HG03196 (cell line): ENCODE data around the gene IFNW1.
A peak's percentile ranks its signal among the peaks of the same experiment; 100 is the strongest.
"Not testable (repeated sequence)": the region's sequence is repeated elsewhere in the genome, so short reads cannot be mapped to it uniquely, and the experiment has no call there.

Experiments used
- ATAC-seq: cut with Tn5 transposase; IDR thresholded peaks from one replicate; pipeline ENCODE4 v1.9.1; 2021; ENCODE audit not compliant: unreplicated experiment

IFNW1 gene

DNA sequence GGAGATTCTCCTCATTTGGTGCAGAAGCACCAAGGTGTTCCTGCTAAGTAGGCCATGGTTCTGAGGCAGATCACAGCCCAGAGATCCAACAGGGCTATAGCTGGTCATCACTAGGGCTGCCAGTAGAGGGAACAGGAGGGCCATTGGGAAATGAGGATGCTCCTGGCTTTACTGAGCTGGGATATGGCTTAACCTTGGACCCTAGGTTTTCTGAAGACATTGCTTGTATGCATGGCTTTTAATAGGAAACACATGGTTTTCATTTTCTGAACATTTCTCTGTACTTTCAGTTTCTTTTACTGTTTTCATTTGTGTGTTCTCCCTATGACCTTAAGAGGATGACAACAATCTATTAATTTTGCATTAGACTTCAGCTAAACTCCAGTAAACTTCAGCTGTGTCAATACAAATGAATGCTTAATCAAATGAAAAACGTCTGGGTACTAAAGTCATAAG is at the start of gene IFNW1:
TSS of gene IFNW1 (minus strand) at position 406 of the 456 bp plus-strand sequence. CDS start at position 144, 262 bp downstream.
- ATAC-seq, result no peak

DNA sequence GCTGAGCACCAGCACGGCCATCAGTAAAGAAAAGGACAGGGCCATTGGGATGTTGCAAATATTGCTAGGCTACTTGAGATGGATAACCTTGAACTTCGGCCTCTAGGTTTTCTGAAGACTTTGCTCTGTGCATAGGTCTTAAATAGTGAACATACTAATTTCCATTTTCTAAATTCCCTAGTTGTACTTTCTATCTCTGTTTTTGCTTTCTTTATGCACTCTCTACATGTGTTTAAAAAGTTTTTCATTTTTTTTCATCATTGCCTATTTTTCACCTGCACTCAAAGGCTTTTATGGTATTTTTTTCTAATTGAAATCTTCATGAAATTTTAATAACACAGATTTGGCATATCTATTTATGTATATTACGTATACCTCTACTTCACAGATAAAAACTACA is 45.9 kb upstream of the IFNW1 start, which contains the start of gene IFNA4:
TSS of gene IFNA4 (minus strand) at position 101 of the 400 bp plus-strand sequence. CDS start at position 45, 56 bp downstream.
- ATAC-seq, result not testable (repeated sequence)

DNA sequence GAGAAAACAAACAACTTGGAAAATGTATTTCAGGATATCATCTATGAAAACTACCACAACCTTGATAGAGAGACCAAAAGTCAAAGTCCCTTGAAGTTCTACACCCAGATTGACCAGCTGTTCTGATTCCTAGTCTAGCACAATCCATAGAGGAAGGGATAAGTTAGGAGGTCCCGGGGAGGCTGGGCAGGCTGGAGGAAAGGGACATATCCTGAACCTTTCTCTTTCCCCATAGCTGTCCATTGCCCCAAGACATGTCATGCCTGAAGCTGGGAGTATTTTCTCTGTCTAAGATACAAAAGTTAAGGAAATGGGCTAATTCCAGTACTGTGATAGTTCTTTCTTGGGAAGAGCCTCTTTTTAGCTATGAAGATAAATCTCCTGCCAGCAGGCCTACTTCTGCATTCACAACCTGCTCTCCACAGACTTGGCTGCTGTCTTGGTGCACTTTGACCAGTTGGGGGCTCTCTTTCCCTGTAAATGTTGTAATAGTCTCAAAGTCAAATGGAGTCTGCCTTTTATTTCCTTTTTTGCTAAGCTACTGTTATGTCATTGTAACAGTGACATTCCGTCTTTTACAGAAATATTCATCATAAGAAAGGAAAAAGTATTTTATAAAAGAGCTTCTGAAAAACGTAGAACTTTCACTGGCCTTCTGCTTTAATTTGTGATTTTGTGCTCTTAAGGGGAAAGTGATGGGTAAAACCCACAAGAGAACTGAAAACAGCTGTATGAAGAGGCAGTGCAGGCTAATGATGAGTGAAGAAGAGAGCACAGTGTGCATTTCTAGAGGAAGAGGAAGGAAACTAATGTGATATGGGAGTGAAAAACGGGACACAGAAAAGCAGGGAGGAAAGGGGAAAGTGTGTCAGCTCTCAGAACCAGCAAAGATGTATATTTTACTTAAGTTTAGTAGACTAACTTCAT is 41.4 kb upstream of the IFNW1 start:
- peak; percentile 90 for ATAC-seq

DNA sequence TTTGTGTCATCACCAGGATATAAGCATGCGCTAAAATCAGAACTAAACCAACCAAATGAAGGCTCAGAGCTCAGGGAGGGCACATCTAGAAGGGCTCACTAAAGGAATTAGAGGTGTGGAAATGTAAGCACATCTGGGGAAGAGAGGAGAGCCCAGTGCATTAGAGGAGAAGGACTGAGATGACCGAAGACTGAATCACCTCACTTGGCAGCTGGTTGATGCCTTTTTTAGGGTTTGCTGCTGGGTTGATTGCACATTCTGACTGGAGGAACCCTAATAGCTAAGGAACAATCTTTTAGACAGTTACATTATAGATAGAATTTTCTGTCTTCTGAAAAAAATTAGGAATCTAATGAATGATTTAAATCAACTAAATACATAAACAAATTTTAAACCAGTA is 33.0 kb upstream of the IFNW1 start:
- ATAC-seq, result no peak

DNA sequence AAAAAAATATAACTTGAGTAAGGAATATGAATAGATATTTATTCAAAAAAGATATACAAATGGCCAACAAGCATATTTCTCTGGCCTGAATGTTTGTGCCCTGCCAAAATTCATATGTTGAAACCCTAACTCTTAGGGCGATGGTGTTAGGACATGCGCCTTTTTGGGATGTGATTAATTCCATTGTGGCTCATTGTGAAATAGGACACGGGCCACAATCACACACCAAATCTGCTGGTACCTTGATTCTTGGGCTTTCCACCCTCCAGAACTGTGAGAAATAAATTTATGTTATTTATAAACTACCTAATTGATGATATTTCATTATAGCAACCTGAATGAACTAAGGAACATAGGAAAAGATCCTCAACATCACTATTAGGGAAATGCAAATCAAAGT is 30.5 kb upstream of the IFNW1 start:
- no peak for ATAC-seq

DNA sequence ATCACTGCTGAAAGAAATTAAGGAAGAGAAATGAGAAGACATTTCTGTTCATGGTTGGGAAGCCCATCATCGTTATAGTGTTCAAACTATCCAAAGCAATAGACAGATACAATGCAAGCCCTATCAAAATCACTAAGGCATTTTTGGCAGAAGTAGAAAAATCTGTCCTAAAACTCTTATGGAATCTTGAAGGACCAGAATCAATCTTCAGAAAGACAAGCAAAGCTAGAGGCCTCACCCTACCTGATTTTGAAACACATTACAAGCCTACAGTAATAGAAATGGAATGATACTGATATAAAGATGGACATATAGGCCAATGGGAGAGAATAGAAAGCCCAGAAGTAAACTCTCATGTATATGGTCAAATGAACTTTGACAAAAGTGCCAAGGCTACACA is 29.7 kb upstream of the IFNW1 start:
- no peak for ATAC-seq

DNA sequence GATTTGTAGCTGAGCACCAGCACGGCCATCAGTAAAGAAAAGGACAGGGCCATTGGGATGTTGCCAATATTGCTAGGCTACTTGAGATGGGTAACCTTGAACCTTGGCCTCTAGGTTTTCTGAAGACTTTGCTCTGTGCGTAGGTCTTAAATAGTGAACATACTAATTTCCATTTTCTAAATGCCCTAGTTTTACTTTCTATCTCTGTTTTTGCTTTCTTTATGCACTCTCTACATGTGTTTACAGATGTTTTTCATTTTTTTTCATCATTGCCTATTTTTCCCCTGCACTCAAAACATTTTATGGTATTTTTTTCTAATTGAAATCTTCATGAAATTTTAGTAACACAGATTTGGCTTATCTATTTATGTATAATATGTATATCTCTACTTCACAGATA is 24.9 kb upstream of the IFNW1 start, which contains the start of gene IFNA21:
TSS of gene IFNA21 (minus strand) at position 101 of the 400 bp plus-strand sequence. CDS start at position 53, 48 bp downstream.
- not testable (repeated sequence) for ATAC-seq

DNA sequence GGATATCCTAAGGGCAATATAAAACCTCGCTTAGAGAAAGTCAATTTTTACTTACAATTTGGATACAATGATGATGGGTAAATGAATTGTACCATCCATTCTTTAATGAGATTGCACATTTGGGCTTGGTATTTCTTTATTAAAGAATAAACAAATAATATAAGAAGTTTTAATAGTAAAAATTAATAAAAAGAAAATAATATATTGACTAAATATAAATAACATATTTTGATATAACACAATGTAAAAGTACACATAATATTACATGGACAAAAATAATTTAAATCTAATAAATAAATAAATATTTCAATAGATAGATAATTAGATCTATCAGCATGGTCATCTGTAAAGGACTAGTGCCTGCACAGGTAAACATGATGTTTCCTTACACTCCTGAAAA is 23.9 kb upstream of the IFNW1 start:
- no peak for ATAC-seq

DNA sequence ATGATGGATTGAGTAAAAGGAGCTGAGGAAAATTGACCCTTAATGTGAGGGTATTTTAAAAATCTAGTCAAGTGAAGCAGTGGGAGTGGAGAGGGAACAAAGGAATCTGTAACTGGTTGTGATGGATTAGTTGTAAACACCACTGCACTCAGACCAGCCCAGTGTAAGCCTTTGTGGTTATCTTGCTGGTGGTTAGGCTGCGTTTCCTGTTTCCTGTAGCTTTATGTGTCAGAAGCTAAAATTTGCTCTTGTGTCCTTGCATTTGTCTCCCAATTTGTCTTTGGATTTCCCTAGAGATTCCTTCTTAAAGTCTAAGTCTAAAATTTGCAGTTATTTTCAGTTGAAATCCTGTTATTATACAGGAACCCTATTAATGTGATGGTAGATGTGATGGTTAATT is 18.5 kb upstream of the IFNW1 start:
- peak; percentile 85 for ATAC-seq

DNA sequence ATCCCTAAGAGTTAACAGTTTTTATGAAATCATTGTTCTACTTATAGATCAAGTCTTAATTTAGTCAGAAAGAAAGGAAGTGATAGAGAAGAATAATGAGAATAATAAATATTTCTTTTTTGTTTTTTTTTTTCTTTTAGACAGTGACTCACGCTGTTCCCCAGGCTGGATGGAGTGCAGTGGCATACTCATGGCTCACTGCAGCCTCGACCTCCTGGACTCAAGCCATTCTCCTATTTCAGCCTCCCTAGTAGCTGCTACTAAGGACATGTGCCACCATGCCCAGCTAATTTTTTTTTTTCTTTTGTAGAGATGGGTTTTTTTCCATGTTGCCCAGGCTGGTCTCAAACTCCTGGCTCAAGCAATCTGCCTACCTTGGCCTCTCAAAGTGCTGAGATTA is 13.9 kb upstream of the IFNW1 start:
- no peak for ATAC-seq

DNA sequence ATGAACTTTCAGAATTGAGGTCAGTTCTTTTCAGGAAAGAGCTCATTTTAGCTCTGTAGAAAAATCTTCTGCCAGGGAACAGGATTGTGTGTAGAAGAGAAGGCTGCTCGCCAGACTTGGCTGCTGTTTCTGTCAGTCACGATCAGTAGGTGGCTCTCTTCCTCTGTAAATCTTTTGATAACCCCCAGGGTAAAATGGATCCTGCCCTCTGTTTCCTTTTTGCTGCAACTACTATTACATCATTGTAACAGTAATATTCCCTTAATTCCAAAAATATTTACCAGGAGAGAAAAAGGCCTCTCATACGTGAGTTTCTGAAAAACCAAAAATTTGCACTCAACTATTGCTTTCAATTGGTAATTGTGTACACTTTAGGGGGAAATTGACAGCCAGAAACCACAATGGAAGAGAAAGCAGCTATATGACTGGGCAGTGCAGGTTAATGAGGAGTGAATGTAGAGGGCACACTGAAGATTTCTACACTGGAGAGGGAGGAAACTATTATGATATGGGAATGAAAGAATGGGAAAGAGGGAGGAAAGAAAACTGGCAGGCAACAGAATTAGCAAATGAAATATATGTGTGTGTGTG is 12.5 kb upstream of the IFNW1 start:
- peak; percentile 92 for ATAC-seq

DNA sequence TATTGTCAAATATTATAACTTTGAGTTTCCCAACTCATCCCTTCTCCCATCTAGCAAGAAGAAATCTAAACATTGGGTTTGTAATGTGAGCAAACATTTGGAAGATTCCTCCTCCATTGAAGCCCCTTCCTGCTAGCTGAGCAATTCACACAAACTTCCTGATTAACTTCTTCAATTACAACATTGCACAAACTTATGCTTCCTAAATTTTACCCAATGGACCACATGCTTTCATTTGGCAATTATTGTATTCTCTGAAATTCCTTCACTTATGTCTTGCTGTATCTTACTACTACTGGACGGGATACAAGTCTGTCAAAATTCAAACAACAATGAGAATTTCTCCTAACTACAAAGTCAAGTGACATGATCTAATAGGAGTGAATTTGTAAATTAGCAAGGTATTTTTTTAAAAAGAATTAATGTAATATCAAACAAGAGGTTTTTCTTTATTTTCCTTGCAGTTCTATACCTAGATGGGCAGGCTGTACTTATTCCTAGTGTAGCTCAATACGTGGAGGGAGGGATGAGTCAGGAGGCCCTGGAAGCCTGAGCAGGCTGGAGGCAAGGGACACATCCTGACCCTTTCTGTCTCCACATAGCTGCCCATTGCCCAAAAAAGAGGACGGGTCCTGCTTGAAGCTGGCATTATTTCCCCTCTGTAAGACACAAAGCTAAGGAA is 11.8 kb upstream of the IFNW1 start:
- ATAC-seq, result peak; percentile 39

DNA sequence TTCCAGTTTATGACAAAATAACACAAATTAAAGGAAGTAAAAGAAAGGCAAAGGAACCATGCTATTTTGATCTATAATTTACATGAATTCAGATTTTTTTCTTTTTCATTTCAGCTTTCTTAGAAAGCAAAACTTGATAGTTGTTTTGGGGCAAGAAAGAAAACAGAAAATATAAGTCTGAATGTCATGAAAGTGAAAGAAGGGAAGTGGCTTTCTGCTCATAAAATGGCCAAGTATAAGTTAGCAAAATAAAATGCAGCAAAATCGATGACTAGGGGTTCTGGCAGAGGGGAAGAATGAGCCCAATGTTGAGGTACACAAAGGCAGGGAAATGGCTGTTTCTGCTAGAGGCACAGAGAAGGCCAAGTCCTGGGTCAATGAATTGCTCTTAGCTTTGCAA is 3.0 kb upstream of the IFNW1 start:
- no peak for ATAC-seq

DNA sequence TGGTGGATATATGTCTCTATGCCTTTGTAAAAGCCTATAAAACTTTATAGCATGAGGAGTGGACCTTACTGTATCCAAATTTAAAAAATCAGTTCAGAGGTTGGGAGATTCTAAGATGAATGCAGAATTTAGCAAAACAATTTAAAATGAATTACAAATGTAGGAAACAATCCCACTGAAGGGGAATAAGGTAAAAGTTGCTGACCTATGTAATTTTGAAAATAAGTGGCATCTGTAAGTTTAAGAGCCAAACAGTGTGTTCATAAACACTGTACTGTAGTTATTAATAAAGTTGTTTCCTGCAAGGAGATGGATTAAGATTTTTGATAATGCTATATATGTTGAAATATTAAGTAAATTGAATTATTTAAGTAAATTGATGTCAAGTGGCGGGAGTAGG is 4.6 kb downstream of the IFNW1 start:
- ATAC-seq, result no peak

DNA sequence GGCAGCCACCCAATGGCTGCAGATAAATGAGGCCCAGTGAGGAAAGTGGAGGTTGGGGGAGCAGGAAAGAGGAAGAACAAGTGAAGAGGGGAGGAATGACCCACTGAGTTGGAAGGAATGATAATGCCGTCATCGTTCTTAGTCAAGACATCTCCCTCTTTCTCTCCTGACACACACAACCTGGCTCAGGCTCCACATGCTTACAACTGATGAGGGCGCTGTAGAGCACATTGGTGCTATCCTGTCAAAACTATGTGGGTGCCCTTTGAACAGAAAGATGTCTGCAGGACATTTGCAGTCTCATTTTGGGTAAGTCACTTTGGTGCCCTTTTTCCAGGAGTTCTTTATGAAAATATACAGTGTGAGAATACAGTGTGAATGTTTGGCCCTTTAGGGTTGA is 5.9 kb downstream of the IFNW1 start:
- ATAC-seq, result no peak

DNA sequence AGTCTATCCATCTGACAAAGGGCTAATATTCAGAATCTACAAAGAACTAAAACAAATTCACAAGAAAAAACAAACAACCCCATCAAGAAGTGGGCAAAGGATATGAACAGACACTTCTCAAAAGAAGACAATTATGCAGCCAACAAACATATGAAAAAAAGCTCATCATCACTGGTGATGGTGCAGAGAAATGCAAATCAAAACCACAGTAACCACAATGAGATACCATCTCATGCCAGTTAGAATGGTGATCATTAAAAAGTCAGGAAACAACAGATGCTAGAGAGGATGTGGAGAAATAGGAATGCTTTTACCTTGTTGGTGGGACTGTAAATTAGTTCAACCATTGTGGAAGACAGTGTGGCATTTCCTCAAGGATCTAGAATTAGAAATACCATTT is 13.4 kb downstream of the IFNW1 start:
- ATAC-seq, result not testable (repeated sequence)

DNA sequence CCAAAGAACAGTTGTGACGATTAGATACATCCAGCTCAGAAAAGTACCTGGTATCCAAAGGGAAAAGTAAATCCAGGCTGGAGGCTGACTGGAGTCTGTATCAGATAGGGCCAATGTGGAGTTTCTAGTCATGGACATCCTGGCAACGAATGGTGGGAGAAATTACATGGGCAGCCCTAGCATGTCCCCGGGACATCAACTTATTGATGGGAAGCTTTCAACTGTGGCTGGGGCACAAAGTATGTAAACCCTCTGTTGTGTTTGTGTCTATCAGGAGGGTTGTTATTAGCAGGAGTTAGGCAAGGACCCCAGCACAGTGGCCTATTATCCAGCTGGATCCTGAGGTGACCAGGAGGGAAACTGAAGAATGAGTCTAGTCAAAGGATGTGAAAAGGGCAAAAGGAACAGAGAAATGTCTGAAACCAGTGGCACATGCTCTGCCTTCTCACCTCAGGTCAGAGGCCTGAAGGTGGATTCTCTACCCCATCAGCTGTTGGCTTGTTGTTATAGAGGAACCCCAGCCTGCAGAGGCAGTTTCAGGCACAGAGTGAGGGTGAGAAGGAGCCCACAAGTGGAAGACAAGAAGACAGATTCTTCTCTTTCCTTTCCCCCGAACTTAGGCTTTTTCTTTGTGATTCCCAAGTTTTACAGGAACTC is 19.9 kb downstream of the IFNW1 start:
- no peak for ATAC-seq

DNA sequence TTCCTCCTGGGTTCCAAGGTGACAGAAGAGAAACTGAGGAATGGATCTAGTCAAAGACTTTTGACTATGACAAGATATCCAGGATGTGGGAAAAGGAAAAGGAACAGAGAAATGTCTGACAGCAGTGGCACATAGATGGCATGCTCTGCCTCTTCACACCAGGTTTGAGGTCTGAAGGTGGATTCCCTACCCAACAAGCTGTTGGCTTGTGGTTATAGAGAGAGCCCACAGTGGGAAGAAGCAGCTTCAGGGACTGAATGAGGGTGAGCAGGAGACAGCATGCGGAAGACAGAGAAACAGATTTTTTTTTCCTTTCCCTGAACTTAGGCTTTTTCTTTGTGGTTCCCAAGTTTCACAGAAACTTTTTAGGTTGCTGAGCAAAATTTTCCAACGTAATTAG is 20.6 kb downstream of the IFNW1 start:
- peak; percentile 49 for ATAC-seq

DNA sequence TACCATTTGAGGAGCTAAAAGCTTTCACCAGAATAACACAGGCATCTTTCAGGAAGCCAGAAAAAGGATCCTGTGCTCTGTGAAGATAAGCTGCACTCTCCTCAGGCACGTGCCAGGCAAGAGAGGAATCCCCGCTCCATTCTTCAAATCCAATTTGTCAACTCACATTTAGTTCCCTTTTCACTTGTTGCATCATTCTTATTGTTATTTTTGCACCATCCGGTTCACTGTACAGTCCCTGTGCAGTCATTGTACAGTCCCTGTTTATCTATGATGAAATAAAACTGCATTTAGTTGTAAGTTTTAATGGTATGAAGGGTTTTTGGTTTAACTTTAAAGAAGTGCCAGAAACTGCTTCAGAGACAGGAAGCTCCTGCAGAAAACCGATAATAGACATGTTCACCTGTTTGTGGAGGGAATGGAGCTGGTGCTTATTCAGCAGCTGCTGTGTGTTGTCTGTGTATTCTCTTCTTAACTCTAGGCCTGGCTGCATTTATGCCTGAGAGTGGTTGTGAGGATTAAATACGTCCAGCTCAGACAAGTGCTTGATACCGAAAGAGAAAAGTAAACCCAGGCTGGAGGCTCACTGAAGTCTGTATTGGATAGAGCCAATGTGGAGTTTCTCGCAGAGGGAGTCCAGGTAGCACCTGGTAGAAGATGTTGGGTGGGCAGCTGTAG is 22.4 kb downstream of the IFNW1 start:
- peak; percentile 46 for ATAC-seq

DNA sequence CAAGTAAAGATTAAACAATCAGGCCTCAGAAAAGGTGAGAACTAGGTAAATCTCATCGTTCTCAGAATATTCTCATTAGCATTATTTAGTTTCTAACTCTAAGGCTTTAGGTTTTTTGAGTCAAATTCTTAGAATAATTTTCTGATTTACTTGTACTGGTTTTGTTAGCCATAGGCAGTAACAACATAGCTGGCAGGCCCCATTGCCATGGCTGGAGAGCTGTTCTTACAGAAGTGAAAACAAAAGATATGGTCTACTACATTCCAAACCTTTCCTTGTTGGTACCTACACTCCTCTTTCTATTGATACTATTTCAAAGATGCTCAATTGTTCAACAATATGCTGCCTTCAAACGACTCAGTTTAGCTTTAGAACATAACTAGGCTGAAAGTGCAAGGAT is 27.3 kb downstream of the IFNW1 start:
- no peak for ATAC-seq
